GM18505 (cell line): ENCODE measurements around the gene CNIH1.
"Not testable (repeated sequence)": the region's sequence is repeated elsewhere in the genome, so short reads cannot be mapped to it uniquely, and the experiment has no call there.

Experiments
- ATAC-seq: cut with Tn5 transposase; IDR thresholded peaks from one replicate; pipeline ENCODE4 v1.9.1; 2021; ENCODE audit not compliant: unreplicated experiment
- POLR2A ChIP-seq: IDR thresholded peaks from 4 replicates; pipeline ENCODE4 v1.6.1; 2011; ENCODE audit warnings: borderline replicate concordance; ENCODE audit not compliant: insufficient read depth, insufficient read length; ENCODE audit errors: extremely low read depth

Gene CNIH1

GRCh38 chr14:54435500-54435981 is 5.6 kb downstream of the CNIH1 start:
- peak; percentile 41 for ATAC-seq
- TF ChIP-seq POLR2A, result no peak

GRCh38 chr14:54428527-54428926 is 12.6 kb downstream of the CNIH1 start:
- no peak for TF ChIP-seq POLR2A
- no peak for ATAC-seq

- no peak for ATAC-seq
- TF ChIP-seq POLR2A, result no peak
Observed at GRCh38 chr14:54427871-54428270, 13.3 kb downstream of the CNIH1 start.

- ATAC-seq, result no peak
- TF ChIP-seq POLR2A, result no peak
Observed at GRCh38 chr14:54425537-54426274, 15.5 kb downstream of the CNIH1 start.

- ATAC-seq, result no peak
- no peak for TF ChIP-seq POLR2A
Observed at GRCh38 chr14:54425068-54425467, 16.1 kb downstream of the CNIH1 start.

GRCh38 chr14:54424479-54424901 is 16.7 kb downstream of the CNIH1 start:
- TF ChIP-seq POLR2A, result no peak
- ATAC-seq, result no peak

GRCh38 chr14:54423991-54424390 is 17.2 kb downstream of the CNIH1 start:
- TF ChIP-seq POLR2A, result no peak
- ATAC-seq, result no peak

- ATAC-seq, result no peak
- no peak for TF ChIP-seq POLR2A
Observed at GRCh38 chr14:54420478-54421142, 20.6 kb downstream of the CNIH1 start.

GRCh38 chr14:54411371-54411770 is 29.8 kb downstream of the CNIH1 start:
- no peak for TF ChIP-seq POLR2A
- ATAC-seq, result no peak

- TF ChIP-seq POLR2A, result no peak
- no peak for ATAC-seq
Observed at GRCh38 chr14:54410215-54410614, 31.0 kb downstream of the CNIH1 start.

GRCh38 chr14:54403401-54404005 is 37.7 kb downstream of the CNIH1 start:
- not testable (repeated sequence) for ATAC-seq

- no peak for TF ChIP-seq POLR2A
- no peak for ATAC-seq
Observed at GRCh38 chr14:54399560-54399959, 41.6 kb downstream of the CNIH1 start.

- peak; percentile 97 for ATAC-seq
- peak; percentile 85 for TF ChIP-seq POLR2A
Observed at GRCh38 chr14:54396493-54397335, 44.5 kb downstream of the CNIH1 start, which contains the start of gene CDKN3. Gene CDKN3 (plus strand): TSS chr14:54397007. CDS start chr14:54397069, 62 bp downstream.
